MM.1S (cell line): Measurements from ENCODE around the gene KTN1.

ENCODE experiments used
- DNase-seq: peaks from one replicate; pipeline ENCODE4 v3.0.0-alpha.2; 2015
- H2AFZ ChIP-seq: fragments of 300-600 bp; sonication (generic); 2 replicates; pipeline ENCODE4 v1.6.0; 2016; ENCODE audit warnings: antibody characterized with exemption, low read length
- H3F3A ChIP-seq: fragments of 300-600 bp; sonication (generic); 2 replicates; pipeline ENCODE4 v1.6.1; 2016; ENCODE audit warnings: mild to moderate bottlenecking, antibody characterized with exemption, low read length, moderate library complexity, mixed read lengths; ENCODE audit not compliant: insufficient read depth
- H3K27ac ChIP-seq: fragments of 300-600 bp; sonication (generic); 2 replicates; pipeline ENCODE4 v1.5.1; 2016; ENCODE audit warnings: mild to moderate bottlenecking, low read length
- H3K27me3 ChIP-seq: fragments of 300-600 bp; sonication (generic); replicated peaks from 2 replicates; pipeline ENCODE4 v1.6.0; 2016; ENCODE audit warnings: low read length; ENCODE audit not compliant: insufficient read depth
- H3K36me3 ChIP-seq: fragments of 300-600 bp; sonication (generic); replicated peaks from 2 replicates; pipeline ENCODE4 v1.6.1; 2016; ENCODE audit warnings: mild to moderate bottlenecking, low read length, mixed read lengths; ENCODE audit not compliant: insufficient read depth
- H3K4me1 ChIP-seq: fragments of 300-600 bp; sonication (generic); 2 replicates; pipeline ENCODE4 v1.6.1; 2016; ENCODE audit warnings: low read length, mixed read lengths
- H3K4me2 ChIP-seq: fragments of 300-600 bp; sonication (generic); 2 replicates; pipeline ENCODE4 v1.6.0; 2016; ENCODE audit warnings: low read depth, low read length
- H3K4me3 ChIP-seq: fragments of 300-600 bp; sonication (generic); 2 replicates; pipeline ENCODE4 v1.5.1; 2016; ENCODE audit warnings: low read length, mixed read lengths
- H3K79me2 ChIP-seq: fragments of 300-600 bp; sonication (generic); 2 replicates; pipeline ENCODE4 v1.6.1; 2016; ENCODE audit warnings: mixed run types, low read length, mixed read lengths
- H3K9ac ChIP-seq: fragments of 300-600 bp; sonication (generic); 2 replicates; pipeline ENCODE4 v1.6.1; 2016; ENCODE audit warnings: low read length, mixed read lengths
- H3K9me2 ChIP-seq: fragments of 300-600 bp; sonication (generic); replicated peaks from 2 replicates; pipeline ENCODE4 v1.6.1; 2016; ENCODE audit warnings: mild to moderate bottlenecking, low read length, mixed read lengths; ENCODE audit not compliant: insufficient read depth
- H3K9me3 ChIP-seq: fragments of 300-600 bp; sonication (generic); replicated peaks from 2 replicates; pipeline ENCODE4 v1.6.1; 2016; ENCODE audit warnings: mild to moderate bottlenecking, low read length, mixed read lengths; ENCODE audit not compliant: insufficient read depth
- H4K20me1 ChIP-seq: fragments of 300-600 bp; sonication (generic); 2 replicates; pipeline ENCODE4 v1.6.1; 2016; ENCODE audit warnings: mild to moderate bottlenecking, low read length, moderate library complexity, mixed read lengths; ENCODE audit not compliant: insufficient read depth
- EZH2 ChIP-seq: fragments of 300-600 bp; sonication (generic); optimal IDR thresholded peaks from 2 replicates; pipeline ENCODE3; 2017; ENCODE audit warnings: low read depth, mild to moderate bottlenecking, antibody characterized with exemption, low read length, mixed read lengths
- EZH2phosphoT487 ChIP-seq: fragments of 300-600 bp; sonication (generic); IDR thresholded peaks from 2 replicates; pipeline ENCODE4 v1.6.1; 2018; ENCODE audit warnings: antibody characterized with exemption, low read length
- TF ChIP-seq, protein P1 (sequence below): fragments of 300-600 bp; sonication (generic); IDR thresholded peaks from 2 replicates; pipeline ENCODE4 v1.5.1; 2016; ENCODE audit warnings: antibody characterized with exemption, low read length, mixed read lengths

KTN1 gene

DNA sequence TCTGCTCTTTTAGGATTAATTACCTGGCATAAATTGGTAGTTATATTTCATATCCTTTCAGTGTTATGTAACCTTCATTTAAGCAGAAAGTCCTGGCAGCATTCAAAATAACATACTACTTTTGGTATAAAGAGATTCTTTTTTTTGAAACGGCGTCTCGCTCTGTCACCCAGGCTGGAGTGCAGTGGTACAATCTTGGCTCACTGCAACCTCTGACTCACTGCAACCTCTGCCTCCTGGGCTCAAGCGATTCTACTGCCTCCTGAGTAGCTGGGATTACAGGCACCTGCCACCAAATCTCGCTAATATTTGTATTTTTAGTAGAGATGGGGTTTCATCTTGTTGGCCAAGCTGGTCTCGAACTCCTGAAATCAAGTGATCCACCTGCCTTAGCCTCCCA, 9.2 kb downstream of the KTN1 start:
- no peak for DNase-seq
- no peaks in the 10 kb centered on the region for H3K36me3 ChIP-seq
- no peaks in the 10 kb centered on the region for H3K9me3 ChIP-seq
- H3F3A ChIP-seq, result no peaks in the 10 kb centered on the region
- H3K27ac ChIP-seq, result no peak overlapping the region
- peaks cover 75% of the 10 kb centered on the region for H3K79me2 ChIP-seq
- H3K4me3 ChIP-seq, result no peak overlapping the region
- no peak for TF ChIP-seq EZH2
- no peak for TF ChIP-seq EZH2phosphoT487
- TF ChIP-seq, protein P1, sequence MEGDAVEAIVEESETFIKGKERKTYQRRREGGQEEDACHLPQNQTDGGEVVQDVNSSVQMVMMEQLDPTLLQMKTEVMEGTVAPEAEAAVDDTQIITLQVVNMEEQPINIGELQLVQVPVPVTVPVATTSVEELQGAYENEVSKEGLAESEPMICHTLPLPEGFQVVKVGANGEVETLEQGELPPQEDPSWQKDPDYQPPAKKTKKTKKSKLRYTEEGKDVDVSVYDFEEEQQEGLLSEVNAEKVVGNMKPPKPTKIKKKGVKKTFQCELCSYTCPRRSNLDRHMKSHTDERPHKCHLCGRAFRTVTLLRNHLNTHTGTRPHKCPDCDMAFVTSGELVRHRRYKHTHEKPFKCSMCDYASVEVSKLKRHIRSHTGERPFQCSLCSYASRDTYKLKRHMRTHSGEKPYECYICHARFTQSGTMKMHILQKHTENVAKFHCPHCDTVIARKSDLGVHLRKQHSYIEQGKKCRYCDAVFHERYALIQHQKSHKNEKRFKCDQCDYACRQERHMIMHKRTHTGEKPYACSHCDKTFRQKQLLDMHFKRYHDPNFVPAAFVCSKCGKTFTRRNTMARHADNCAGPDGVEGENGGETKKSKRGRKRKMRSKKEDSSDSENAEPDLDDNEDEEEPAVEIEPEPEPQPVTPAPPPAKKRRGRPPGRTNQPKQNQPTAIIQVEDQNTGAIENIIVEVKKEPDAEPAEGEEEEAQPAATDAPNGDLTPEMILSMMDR, result no peak
- no peak overlapping the region for H3K9ac ChIP-seq
- H3K4me2 ChIP-seq, result no peak overlapping the region
- H3K9me2 ChIP-seq, result no peaks in the 10 kb centered on the region
- no peak overlapping the region for H2AFZ ChIP-seq
- H3K4me1 ChIP-seq, result no peaks in the 10 kb centered on the region
- no peaks in the 10 kb centered on the region for H4K20me1 ChIP-seq
- H3K27me3 ChIP-seq, result no peaks in the 10 kb centered on the region

DNA sequence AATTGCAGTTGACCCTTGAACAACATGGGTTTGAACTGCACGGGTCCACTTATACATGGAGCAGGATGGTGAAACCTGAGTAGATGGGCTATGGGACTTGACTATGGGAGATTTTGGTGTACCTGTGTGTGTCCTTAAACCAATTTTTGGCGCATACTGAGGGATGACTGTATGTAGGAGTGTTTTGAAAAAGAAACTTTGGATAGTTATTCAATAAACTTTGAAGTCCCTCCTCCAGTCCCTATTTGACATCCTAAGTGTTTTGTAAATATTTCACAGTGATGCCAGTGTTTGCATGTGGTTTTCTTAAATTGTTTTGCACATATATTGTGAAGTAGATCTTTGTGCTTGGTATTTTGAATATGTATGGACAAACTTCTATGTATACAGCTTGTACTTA, 12.4 kb downstream of the KTN1 start:
- Histone ChIP-seq H3K36me3 (no peaks in the 10 kb centered on the region), H3K4me1 (no peaks in the 10 kb centered on the region), H3K27ac (no peak overlapping the region), H3K4me2 (no peak overlapping the region), H3K4me3 (no peak overlapping the region), H3K9me3 (no peaks in the 10 kb centered on the region), H3K79me2 (peaks cover 58% of the 10 kb centered on the region), H4K20me1 (no peaks in the 10 kb centered on the region), H3K9ac (no peak overlapping the region), H3F3A (no peaks in the 10 kb centered on the region), H2AFZ (no peak overlapping the region), H3K9me2 (no peaks in the 10 kb centered on the region), H3K27me3 (no peaks in the 10 kb centered on the region)
- DNase-seq, result no peak
- TF ChIP-seq EZH2, result no peak
- TF ChIP-seq, protein P1, result no peak
- no peak for TF ChIP-seq EZH2phosphoT487

DNA sequence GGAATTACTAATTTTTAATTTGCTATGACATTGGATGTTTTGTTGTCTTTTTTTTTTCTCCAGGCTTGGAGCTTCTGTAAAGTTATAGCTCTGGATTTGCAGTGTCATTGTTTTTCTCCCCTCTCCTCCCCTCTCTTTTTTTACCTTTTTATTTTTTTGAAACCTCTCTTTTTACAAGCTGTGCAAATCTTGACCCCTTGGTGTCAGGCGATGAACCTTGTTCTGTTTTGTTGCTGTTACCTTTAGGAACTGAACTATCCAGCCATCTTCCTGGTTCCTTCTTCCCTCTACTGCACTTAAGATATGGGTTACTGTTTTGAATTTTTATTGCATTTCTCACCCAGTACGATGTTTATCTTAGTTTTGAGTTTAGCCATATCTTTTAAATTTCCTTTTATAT, 13.7 kb downstream of the KTN1 start:
- no peaks in the 10 kb centered on the region for H3K36me3 ChIP-seq
- no peak overlapping the region for H3K27ac ChIP-seq
- TF ChIP-seq EZH2phosphoT487 (no peak), EZH2 (no peak)
- TF ChIP-seq, protein P1, result no peak
- H3K4me3 ChIP-seq, result no peak overlapping the region
- H2AFZ ChIP-seq, result no peak overlapping the region
- H3K27me3 ChIP-seq, result no peaks in the 10 kb centered on the region
- H4K20me1 ChIP-seq, result no peaks in the 10 kb centered on the region
- no peak overlapping the region for H3K4me2 ChIP-seq
- H3K79me2 ChIP-seq, result peaks cover 51% of the 10 kb centered on the region
- H3F3A ChIP-seq, result no peaks in the 10 kb centered on the region
- no peaks in the 10 kb centered on the region for H3K4me1 ChIP-seq
- no peaks in the 10 kb centered on the region for H3K9me3 ChIP-seq
- H3K9me2 ChIP-seq, result no peaks in the 10 kb centered on the region
- H3K9ac ChIP-seq, result no peak overlapping the region
- no peak for DNase-seq
